Stimulated activated naive B cell treated with anti-CD40 and anti-IgM and Interleukin-4, amounts not matched to agents 10 μg/mL and 1 μg/mL and 100 μg/mL, for 72 hours (primary cell): Measurements from ENCODE around the gene RERGL.
A peak's percentile ranks its signal among the peaks of the same experiment; 100 is the strongest.

Experiments used
- ATAC-seq, 2 donors: fragments of 150-1000 bp; cut with Tn5 transposase; replicated peaks; 2 replicates each; pipeline ENCODE4 v1.10.0; 2021; ENCODE audit warnings: moderate library complexity in 1 of 2
- DNase-seq: peaks from one replicate; pipeline ENCODE4 v3.0.0; 2021
- H3K27ac Mint-ChIP-seq: one replicate; pipeline ENCODE4 v1.8.0; 2022; ENCODE audit warnings: mild to moderate bottlenecking, mixed read lengths
- H3K27me3 Mint-ChIP-seq, 2 donors: one replicate each; pipeline ENCODE4 v1.8.0; 2022; ENCODE audit warnings: mixed read lengths in 2 of 2
- H3K36me3 Mint-ChIP-seq, 2 donors: one replicate each; pipeline ENCODE4 v1.8.0; 2022; ENCODE audit warnings: mixed read lengths in 2 of 2, mild to moderate bottlenecking in 1 of 2
- H3K4me1 Mint-ChIP-seq, 2 donors: one replicate each; pipeline ENCODE4 v1.8.0; 2022; ENCODE audit warnings: mixed read lengths in 2 of 2, mild to moderate bottlenecking in 1 of 2
- H3K4me3 Mint-ChIP-seq, 2 donors: one replicate each; pipeline ENCODE4 v1.8.0; 2022; ENCODE audit warnings: mild to moderate bottlenecking in 2 of 2, mixed read lengths in 2 of 2, moderate library complexity in 1 of 2
- H3K9me3 Mint-ChIP-seq, 2 donors: one replicate each; pipeline ENCODE4 v1.8.0; 2022; ENCODE audit warnings: mixed read lengths in 2 of 2, mild to moderate bottlenecking in 1 of 2

The RERGL gene

GRCh38 chr12:18090093-18090492 is at the start of gene RERGL:
Gene RERGL, minus strand, starts transcription at chr12:18090193. Its CDS starts 53 bp downstream, at chr12:18090140.
- H3K27ac Mint-ChIP-seq = no peak within 1 kb of the TSS
- H3K27me3 Mint-ChIP-seq = no peaks in the 10 kb centered on the region
- DNase-seq = no peak
- no peaks in the 10 kb centered on the region for H3K36me3 Mint-ChIP-seq
- no peak for ATAC-seq
- no peak within 1 kb of the TSS for H3K4me3 Mint-ChIP-seq
- H3K9me3 Mint-ChIP-seq = peaks cover 0 to 3% of the 10 kb centered on the region in 2 donors
- H3K4me1 Mint-ChIP-seq = no peaks in the 10 kb centered on the region

GRCh38 chr12:18139254-18139653 is 49.3 kb upstream of the RERGL start:
- Mint-ChIP-seq H3K27me3 (no peaks in the 10 kb centered on the region), H3K4me3 (no peak overlapping the region), H3K36me3 (no peaks in the 10 kb centered on the region), H3K4me1 (peaks cover 0 to 5% of the 10 kb centered on the region in 2 donors), H3K27ac (no peak overlapping the region), H3K9me3 (no peaks in the 10 kb centered on the region)
- DNase-seq (no peak), ATAC-seq (peak; percentile 65 to 75)

- no peak for ATAC-seq
- DNase-seq = no peak
- no peak overlapping the region for H3K4me3 Mint-ChIP-seq
- peaks cover 2 to 10% of the 10 kb centered on the region in 2 donors for H3K4me1 Mint-ChIP-seq
- no peak overlapping the region for H3K27ac Mint-ChIP-seq
- H3K9me3 Mint-ChIP-seq = no peaks in the 10 kb centered on the region
- no peaks in the 10 kb centered on the region for H3K27me3 Mint-ChIP-seq
- no peaks in the 10 kb centered on the region for H3K36me3 Mint-ChIP-seq
Observed at GRCh38 chr12:18135509-18135908, 45.5 kb upstream of the RERGL start.

- Mint-ChIP-seq H3K9me3 (no peaks in the 10 kb centered on the region), H3K4me3 (no peak overlapping the region), H3K27me3 (no peaks in the 10 kb centered on the region), H3K27ac (no peak overlapping the region), H3K4me1 (peaks cover 2 to 11% of the 10 kb centered on the region in 2 donors), H3K36me3 (no peaks in the 10 kb centered on the region)
- ATAC-seq (no peak), DNase-seq (no peak)
Observed at GRCh38 chr12:18135086-18135485, 45.1 kb upstream of the RERGL start.

- no peaks in the 10 kb centered on the region for H3K27me3 Mint-ChIP-seq
- no peak overlapping the region for H3K4me3 Mint-ChIP-seq
- no peak overlapping the region for H3K27ac Mint-ChIP-seq
- DNase-seq (no peak), ATAC-seq (peak; percentile 27 to 53)
- H3K36me3 Mint-ChIP-seq = peaks cover 5 to 6% of the 10 kb centered on the region in 2 donors
- H3K9me3 Mint-ChIP-seq = peaks cover 6 to 11% of the 10 kb centered on the region in 2 donors
- H3K4me1 Mint-ChIP-seq = peaks cover 2 to 14% of the 10 kb centered on the region in 2 donors
Observed at GRCh38 chr12:18130851-18131250, 40.9 kb upstream of the RERGL start.

- Mint-ChIP-seq H3K9me3 (peaks cover 11% of the 10 kb centered on the region in 2 donors), H3K4me1 (peaks cover 0 to 4% of the 10 kb centered on the region in 2 donors), H3K27ac (no peak overlapping the region), H3K27me3 (no peaks in the 10 kb centered on the region), H3K36me3 (peaks cover 5 to 6% of the 10 kb centered on the region in 2 donors), H3K4me3 (no peak overlapping the region)
- no peak for ATAC-seq
- DNase-seq = no peak
Observed at GRCh38 chr12:18123707-18124106, 33.7 kb upstream of the RERGL start.

GRCh38 chr12:18120899-18121298 is 30.9 kb upstream of the RERGL start:
- Mint-ChIP-seq H3K36me3 (no peaks in the 10 kb centered on the region), H3K4me3 (no peak overlapping the region), H3K27ac (no peak overlapping the region), H3K9me3 (peaks cover 1 to 5% of the 10 kb centered on the region in 2 donors), H3K4me1 (no peaks in the 10 kb centered on the region), H3K27me3 (no peaks in the 10 kb centered on the region)
- DNase-seq = no peak
- no peak for ATAC-seq

GRCh38 chr12:18108611-18109010 is 18.6 kb upstream of the RERGL start:
- Mint-ChIP-seq H3K27ac (no peak overlapping the region), H3K4me3 (no peak overlapping the region), H3K36me3 (no peaks in the 10 kb centered on the region), H3K4me1 (no peaks in the 10 kb centered on the region), H3K27me3 (no peaks in the 10 kb centered on the region), H3K9me3 (peaks cover 0 to 3% of the 10 kb centered on the region in 2 donors)
- no peak for DNase-seq
- ATAC-seq = no peak

- H3K4me1 Mint-ChIP-seq = peaks cover 7 to 18% of the 10 kb centered on the region in 2 donors
- peaks cover 0 to 6% of the 10 kb centered on the region in 2 donors for H3K9me3 Mint-ChIP-seq
- no peak overlapping the region for H3K4me3 Mint-ChIP-seq
- H3K27ac Mint-ChIP-seq = no peak overlapping the region
- DNase-seq (no peak), ATAC-seq (no peak)
- peaks cover 0 to 4% of the 10 kb centered on the region in 2 donors for H3K36me3 Mint-ChIP-seq
- no peaks in the 10 kb centered on the region for H3K27me3 Mint-ChIP-seq
Observed at GRCh38 chr12:18103624-18104023, 13.6 kb upstream of the RERGL start.

GRCh38 chr12:18101043-18101442 is 11.1 kb upstream of the RERGL start:
- Mint-ChIP-seq H3K4me3 (no peak overlapping the region), H3K9me3 (peaks cover 0 to 6% of the 10 kb centered on the region in 2 donors), H3K4me1 (peaks cover 7 to 18% of the 10 kb centered on the region in 2 donors), H3K27me3 (no peaks in the 10 kb centered on the region), H3K27ac (peak overlapping the region; percentile 59), H3K36me3 (peaks cover 0 to 4% of the 10 kb centered on the region in 2 donors)
- DNase-seq (no peak), ATAC-seq (peak; percentile 57 to 72)

GRCh38 chr12:18084080-18084479 is 5.9 kb downstream of the RERGL start:
- H3K36me3 Mint-ChIP-seq = no peaks in the 10 kb centered on the region
- no peak for DNase-seq
- H3K4me1 Mint-ChIP-seq = no peaks in the 10 kb centered on the region
- peaks cover 0 to 3% of the 10 kb centered on the region in 2 donors for H3K9me3 Mint-ChIP-seq
- H3K4me3 Mint-ChIP-seq = no peak overlapping the region
- H3K27me3 Mint-ChIP-seq = no peaks in the 10 kb centered on the region
- no peak for ATAC-seq
- H3K27ac Mint-ChIP-seq = no peak overlapping the region

GRCh38 chr12:18079541-18080246 is 10.3 kb downstream of the RERGL start:
- Mint-ChIP-seq H3K27me3 (no peaks in the 10 kb centered on the region), H3K4me3 (no peak overlapping the region), H3K9me3 (no peaks in the 10 kb centered on the region), H3K36me3 (no peaks in the 10 kb centered on the region), H3K4me1 (no peaks in the 10 kb centered on the region), H3K27ac (no peak overlapping the region)
- no peak for ATAC-seq
- no peak for DNase-seq

- Mint-ChIP-seq H3K36me3 (no peaks in the 10 kb centered on the region), H3K27me3 (no peaks in the 10 kb centered on the region), H3K4me3 (no peak overlapping the region), H3K9me3 (peaks cover 0 to 1% of the 10 kb centered on the region in 2 donors), H3K27ac (no peak overlapping the region), H3K4me1 (no peaks in the 10 kb centered on the region)
- DNase-seq = no peak
- no peak for ATAC-seq
Observed at GRCh38 chr12:18074001-18074400, 16.0 kb downstream of the RERGL start.

GRCh38 chr12:18072723-18073122 is 17.3 kb downstream of the RERGL start:
- Mint-ChIP-seq H3K36me3 (no peaks in the 10 kb centered on the region), H3K27ac (no peak overlapping the region), H3K4me1 (no peaks in the 10 kb centered on the region), H3K4me3 (no peak overlapping the region), H3K9me3 (peaks cover 0 to 1% of the 10 kb centered on the region in 2 donors), H3K27me3 (no peaks in the 10 kb centered on the region)
- ATAC-seq (no peak), DNase-seq (no peak)

- H3K4me3 Mint-ChIP-seq = no peak overlapping the region
- ATAC-seq = no peak
- no peaks in the 10 kb centered on the region for H3K36me3 Mint-ChIP-seq
- H3K27ac Mint-ChIP-seq = no peak overlapping the region
- no peaks in the 10 kb centered on the region for H3K27me3 Mint-ChIP-seq
- H3K4me1 Mint-ChIP-seq = peaks cover 0 to 1% of the 10 kb centered on the region in 2 donors
- H3K9me3 Mint-ChIP-seq = peaks cover 3% of the 10 kb centered on the region in 2 donors
- no peak for DNase-seq
Observed at GRCh38 chr12:18071336-18071735, 18.7 kb downstream of the RERGL start.
